ENCODE results near the gene MRPL11. TPM values are rescaled to one million over a fixed set of nuclear protein-coding genes. Genes with fewer than 3 reads are reported as not detected.

MRPL11 gene
- total RNA-seq, result 54.8 and 62.6 TPM in 2 replicates

GRCh38 chr11:66438504-66439466 lies at the start of gene MRPL11:
MRPL11 (minus strand) TSS chr11:66438848; CDS start chr11:66438754, 94 bp downstream.
- Histone ChIP-seq H3K27me3 (ENCODE audit: control insufficient read depth, insufficient read depth, low read length) (no peaks in the 10 kb centered on the region), H3K36me3 (ENCODE audit: control insufficient read depth, insufficient read depth, low read length) (peaks cover 3% of the 10 kb centered on the region), H3K4me3 (ENCODE audit: low read depth, low read length) (peak within 1 kb of the TSS; percentile 72)
- TF ChIP-seq, protein P1, sequence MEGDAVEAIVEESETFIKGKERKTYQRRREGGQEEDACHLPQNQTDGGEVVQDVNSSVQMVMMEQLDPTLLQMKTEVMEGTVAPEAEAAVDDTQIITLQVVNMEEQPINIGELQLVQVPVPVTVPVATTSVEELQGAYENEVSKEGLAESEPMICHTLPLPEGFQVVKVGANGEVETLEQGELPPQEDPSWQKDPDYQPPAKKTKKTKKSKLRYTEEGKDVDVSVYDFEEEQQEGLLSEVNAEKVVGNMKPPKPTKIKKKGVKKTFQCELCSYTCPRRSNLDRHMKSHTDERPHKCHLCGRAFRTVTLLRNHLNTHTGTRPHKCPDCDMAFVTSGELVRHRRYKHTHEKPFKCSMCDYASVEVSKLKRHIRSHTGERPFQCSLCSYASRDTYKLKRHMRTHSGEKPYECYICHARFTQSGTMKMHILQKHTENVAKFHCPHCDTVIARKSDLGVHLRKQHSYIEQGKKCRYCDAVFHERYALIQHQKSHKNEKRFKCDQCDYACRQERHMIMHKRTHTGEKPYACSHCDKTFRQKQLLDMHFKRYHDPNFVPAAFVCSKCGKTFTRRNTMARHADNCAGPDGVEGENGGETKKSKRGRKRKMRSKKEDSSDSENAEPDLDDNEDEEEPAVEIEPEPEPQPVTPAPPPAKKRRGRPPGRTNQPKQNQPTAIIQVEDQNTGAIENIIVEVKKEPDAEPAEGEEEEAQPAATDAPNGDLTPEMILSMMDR (IDR thresholded peaks at IDR 0.05; ENCODE audit: insufficient read depth, low read length, poor library complexity, severe bottlenecking), result peak; percentile 72
- DNase-seq (ENCODE audit: low read depth), result peak; percentile 70

GRCh38 chr11:66484806-66485380 lies 46.2 kb upstream of the MRPL11 start:
- Histone ChIP-seq H3K36me3 (ENCODE audit: control insufficient read depth, insufficient read depth, low read length) (no peaks in the 10 kb centered on the region), H3K4me3 (ENCODE audit: low read depth, low read length) (no peak overlapping the region), H3K27me3 (ENCODE audit: control insufficient read depth, insufficient read depth, low read length) (no peaks in the 10 kb centered on the region)
- TF ChIP-seq, protein P1 (IDR thresholded peaks at IDR 0.05; ENCODE audit: insufficient read depth, low read length, poor library complexity, severe bottlenecking), result no peak
- no peak for DNase-seq (ENCODE audit: low read depth)

GRCh38 chr11:66480117-66480938 lies 41.7 kb upstream of the MRPL11 start, which contains the start of gene DPP3:
DPP3 (plus strand) TSS chr11:66480434; CDS start chr11:66482201, 1,767 bp downstream.
- H3K4me3 ChIP-seq (ENCODE audit: low read depth, low read length), result peak within 1 kb of the TSS; percentile 87
- TF ChIP-seq, protein P1 (IDR thresholded peaks at IDR 0.05; ENCODE audit: insufficient read depth, low read length, poor library complexity, severe bottlenecking), result no peak
- peak; percentile 71 for DNase-seq (ENCODE audit: low read depth)

GRCh38 chr11:66479394-66480116 lies 40.9 kb upstream of the MRPL11 start:
- Histone ChIP-seq H3K36me3 (ENCODE audit: control insufficient read depth, insufficient read depth, low read length) (no peaks in the 10 kb centered on the region), H3K4me3 (ENCODE audit: low read depth, low read length) (peak overlapping the region; percentile 87), H3K27me3 (ENCODE audit: control insufficient read depth, insufficient read depth, low read length) (no peaks in the 10 kb centered on the region)
- DNase-seq (ENCODE audit: low read depth), result peak; percentile 26
- TF ChIP-seq, protein P1 (IDR thresholded peaks at IDR 0.05; ENCODE audit: insufficient read depth, low read length, poor library complexity, severe bottlenecking), result no peak

More at GRCh38 chr11:66480117-66480938, 41.7 kb upstream of the MRPL11 start, which contains the start of gene DPP3:
- Histone ChIP-seq H3K36me3 (ENCODE audit: control insufficient read depth, insufficient read depth, low read length) (no peaks in the 10 kb centered on the region), H3K27me3 (ENCODE audit: control insufficient read depth, insufficient read depth, low read length) (no peaks in the 10 kb centered on the region)
